GM23338 (cell line): Measurements from ENCODE around the gene ANKIB1. TPM values are rescaled to one million over a fixed set of nuclear protein-coding genes. Genes with fewer than 3 reads are reported as not detected.

Experiments
- CREB1 ChIP-seq: fragments of 250-450 bp; sonication (Bioruptor Pico); IDR thresholded peaks from 2 replicates; pipeline ENCODE4 v1.5.0; 2020; ENCODE audit warnings: low read depth, mild to moderate bottlenecking, moderate library complexity
- EZH2 ChIP-seq: fragments of 200-600 bp; sonication (generic); IDR thresholded peaks from one replicate; pipeline ENCODE4 v1.8.0; 2017; ENCODE audit warnings: antibody characterized with exemption, mild to moderate bottlenecking, low read depth; ENCODE audit not compliant: unreplicated experiment
- EZH2phosphoT487 ChIP-seq: fragments of 200-600 bp; sonication (generic); IDR thresholded peaks from one replicate; pipeline ENCODE4 v1.8.1; 2018; ENCODE audit warnings: antibody characterized with exemption; ENCODE audit not compliant: unreplicated experiment
- REST ChIP-seq: IDR thresholded peaks from one replicate; pipeline ENCODE4 v1.6.1; 2018; ENCODE audit warnings: antibody characterized with exemption; ENCODE audit not compliant: unreplicated experiment
- ZNF462 ChIP-seq: fragments of 250-450 bp; sonication (Bioruptor Pico); IDR thresholded peaks from 2 replicates; pipeline ENCODE4 v1.5.0; 2020; ENCODE audit warnings: mild to moderate bottlenecking, moderate library complexity
- polyA plus RNA-seq: library from polyadenylated mRNA; unstranded; fragments of >200 nt; fragmentation: Nextera tagmentation; extraction: Ambion mirVana; gene quantifications from 2 replicates; pipeline ENCODE4 v1.2.1, GENCODE V29; 2016
- total RNA-seq: library from RNA; depleted of rRNA; stranded (reverse); fragments of >200 nt; shearing (Covaris generic); gene quantifications from 2 replicates; pipeline ENCODE4 v1.2.3, GENCODE V29; 2014

Gene ANKIB1
- total and polyA plus RNA-seq, 2 experiments from 2014 or later = 19.1 to 40.3 TPM

GRCh38 chr7:92336662-92337340 is 91.0 kb downstream of the ANKIB1 start (continued):
- TF ChIP-seq ZNF462 (CRISPR knock-in tag) (no peak), EZH2 (no peak), REST (no peak), CREB1 (CRISPR knock-in tag) (no peak), EZH2phosphoT487 (no peak)
